ENCODE measurements around the gene ELP2.

DNA sequence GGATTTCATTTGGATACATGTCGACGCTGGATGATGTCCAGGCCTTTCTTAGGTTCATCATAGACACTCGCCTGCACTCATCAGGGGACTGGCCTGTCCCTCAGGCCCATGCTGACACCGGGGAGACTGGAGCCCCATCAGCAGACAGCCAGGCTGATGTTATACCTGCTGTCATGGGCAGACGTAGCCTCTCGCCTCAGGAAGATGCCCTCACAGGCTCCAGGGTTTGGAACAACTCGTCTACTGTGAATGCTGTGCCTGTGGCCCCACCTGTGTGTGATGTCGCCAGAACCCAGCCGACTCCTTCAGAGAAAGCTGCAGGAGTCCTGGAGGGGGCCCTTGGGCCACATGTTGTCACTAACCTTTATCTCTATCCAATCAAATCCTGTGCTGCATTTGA lies 85.9 kb downstream of the ELP2 start:
- TF ChIP-seq RXRA (IDR thresholded peaks at IDR 0.05; ENCODE audit: borderline replicate concordance, low read depth) (no peak), MAX (IDR thresholded peaks at IDR 0.05; ENCODE audit: low read depth) (no peak), TCF12 (IDR thresholded peaks at IDR 0.05) (no peak), RFX5 (IDR thresholded peaks at IDR 0.05; ENCODE audit: low read length) (no peak), TEAD4 (IDR thresholded peaks at IDR 0.05; ENCODE audit: borderline replicate concordance, insufficient read depth) (no peak), IRF3 (IDR thresholded peaks at IDR 0.05; ENCODE audit: low read depth, low read length) (no peak), RAD21 (IDR thresholded peaks at IDR 0.05; ENCODE audit: low read length) (no peak)
- TF ChIP-seq, protein P1, sequence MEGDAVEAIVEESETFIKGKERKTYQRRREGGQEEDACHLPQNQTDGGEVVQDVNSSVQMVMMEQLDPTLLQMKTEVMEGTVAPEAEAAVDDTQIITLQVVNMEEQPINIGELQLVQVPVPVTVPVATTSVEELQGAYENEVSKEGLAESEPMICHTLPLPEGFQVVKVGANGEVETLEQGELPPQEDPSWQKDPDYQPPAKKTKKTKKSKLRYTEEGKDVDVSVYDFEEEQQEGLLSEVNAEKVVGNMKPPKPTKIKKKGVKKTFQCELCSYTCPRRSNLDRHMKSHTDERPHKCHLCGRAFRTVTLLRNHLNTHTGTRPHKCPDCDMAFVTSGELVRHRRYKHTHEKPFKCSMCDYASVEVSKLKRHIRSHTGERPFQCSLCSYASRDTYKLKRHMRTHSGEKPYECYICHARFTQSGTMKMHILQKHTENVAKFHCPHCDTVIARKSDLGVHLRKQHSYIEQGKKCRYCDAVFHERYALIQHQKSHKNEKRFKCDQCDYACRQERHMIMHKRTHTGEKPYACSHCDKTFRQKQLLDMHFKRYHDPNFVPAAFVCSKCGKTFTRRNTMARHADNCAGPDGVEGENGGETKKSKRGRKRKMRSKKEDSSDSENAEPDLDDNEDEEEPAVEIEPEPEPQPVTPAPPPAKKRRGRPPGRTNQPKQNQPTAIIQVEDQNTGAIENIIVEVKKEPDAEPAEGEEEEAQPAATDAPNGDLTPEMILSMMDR (IDR thresholded peaks at IDR 0.05) = no peak
